ENCODE results near the gene ST6GALNAC3.

Gene ST6GALNAC3

GRCh38 chr1:76426606-76427005 is 352.1 kb downstream of the ST6GALNAC3 start:
- Histone ChIP-seq H3K36me3 (no peaks in the 10 kb centered on the region), H3K9me3 (no peaks in the 10 kb centered on the region), H3K27me3 (no peaks in the 10 kb centered on the region), H3K27ac (no peak overlapping the region), H3K4me1 (ENCODE audit: control insufficient read depth in 1 of 2, insufficient read depth in 1 of 2, low read depth in 1 of 2, low read length in 1 of 2) (no peaks in the 10 kb centered on the region), H3K4me3 (ENCODE audit: low read depth in 1 of 2, low read length in 1 of 2) (no peak overlapping the region)
- no peak for TF ChIP-seq CTCF (IDR thresholded peaks at IDR 0.05)

GRCh38 chr1:76428028-76428427 is 353.5 kb downstream of the ST6GALNAC3 start:
- Histone ChIP-seq H3K27me3 (no peaks in the 10 kb centered on the region), H3K27ac (no peak overlapping the region), H3K36me3 (no peaks in the 10 kb centered on the region), H3K9me3 (no peaks in the 10 kb centered on the region), H3K4me3 (ENCODE audit: low read depth in 1 of 2, low read length in 1 of 2) (no peak overlapping the region), H3K4me1 (ENCODE audit: control insufficient read depth in 1 of 2, insufficient read depth in 1 of 2, low read depth in 1 of 2, low read length in 1 of 2) (no peaks in the 10 kb centered on the region)
- no peak for TF ChIP-seq CTCF (IDR thresholded peaks at IDR 0.05)

GRCh38 chr1:76430531-76430930 is 356.0 kb downstream of the ST6GALNAC3 start:
- Histone ChIP-seq H3K4me1 (ENCODE audit: control insufficient read depth in 1 of 2, insufficient read depth in 1 of 2, low read depth in 1 of 2, low read length in 1 of 2) (no peaks in the 10 kb centered on the region), H3K9me3 (no peaks in the 10 kb centered on the region), H3K36me3 (no peaks in the 10 kb centered on the region), H3K27ac (no peak overlapping the region), H3K4me3 (ENCODE audit: low read depth in 1 of 2, low read length in 1 of 2) (no peak overlapping the region), H3K27me3 (no peaks in the 10 kb centered on the region)
- TF ChIP-seq CTCF (IDR thresholded peaks at IDR 0.05): no peak

- TF ChIP-seq CTCF (IDR thresholded peaks at IDR 0.05): no peak
- no peaks in the 10 kb centered on the region for H3K36me3 ChIP-seq
- H3K27me3 ChIP-seq: no peaks in the 10 kb centered on the region
- no peak overlapping the region for H3K4me3 ChIP-seq (ENCODE audit: low read depth in 1 of 2, low read length in 1 of 2)
- H3K9me3 ChIP-seq: no peaks in the 10 kb centered on the region
- H3K4me1 ChIP-seq (ENCODE audit: control insufficient read depth in 1 of 2, insufficient read depth in 1 of 2, low read depth in 1 of 2, low read length in 1 of 2): no peaks in the 10 kb centered on the region
- no peak overlapping the region for H3K27ac ChIP-seq
These were observed 359.0 kb downstream of the ST6GALNAC3 start for GRCh38 chr1:76433526-76433925.

- TF ChIP-seq CTCF (IDR thresholded peaks at IDR 0.05): no peak
- no peak overlapping the region for H3K4me3 ChIP-seq (ENCODE audit: low read depth in 1 of 2, low read length in 1 of 2)
- no peak overlapping the region for H3K27ac ChIP-seq
- no peaks in the 10 kb centered on the region for H3K9me3 ChIP-seq
- H3K4me1 ChIP-seq (ENCODE audit: control insufficient read depth in 1 of 2, insufficient read depth in 1 of 2, low read depth in 1 of 2, low read length in 1 of 2): no peaks in the 10 kb centered on the region
- H3K27me3 ChIP-seq: no peaks in the 10 kb centered on the region
- no peaks in the 10 kb centered on the region for H3K36me3 ChIP-seq
These were observed 368.7 kb downstream of the ST6GALNAC3 start for GRCh38 chr1:76443217-76443616.

- no peak for TF ChIP-seq CTCF (IDR thresholded peaks at IDR 0.05)
- Histone ChIP-seq H3K9me3 (no peaks in the 10 kb centered on the region), H3K27ac (no peak overlapping the region), H3K4me3 (ENCODE audit: low read depth in 1 of 2, low read length in 1 of 2) (no peak overlapping the region), H3K36me3 (no peaks in the 10 kb centered on the region), H3K27me3 (no peaks in the 10 kb centered on the region), H3K4me1 (ENCODE audit: control insufficient read depth in 1 of 2, insufficient read depth in 1 of 2, low read depth in 1 of 2, low read length in 1 of 2) (no peaks in the 10 kb centered on the region)
These were observed 370.2 kb downstream of the ST6GALNAC3 start for GRCh38 chr1:76444773-76445172.
